HEK293 (cell line): ENCODE data around the gene MTX1.

Experiments
- PBX3 ChIP-seq: sonication (generic); formaldehyde crosslinking; IDR thresholded peaks from 2 replicates; pipeline ENCODE4 v1.8.1; 2022; ENCODE audit warnings: mild to moderate bottlenecking, moderate library complexity, missing genetic modification reagents
- PRDM1 ChIP-seq: fragments of 450-650 bp; formaldehyde crosslinking; IDR thresholded peaks from 2 replicates; pipeline ENCODE4; 2016; ENCODE audit warnings: missing biosample characterization, missing genetic modification characterization
- SP3 ChIP-seq: fragments of 450-650 bp; formaldehyde crosslinking; IDR thresholded peaks from 2 replicates; pipeline ENCODE4 v1.5.1; 2016; ENCODE audit warnings: missing biosample characterization, missing genetic modification characterization
- ZBTB17 ChIP-seq: fragments of 450-650 bp; formaldehyde crosslinking; IDR thresholded peaks from 2 replicates; pipeline ENCODE4 v1.5.1; 2016; ENCODE audit warnings: missing biosample characterization, missing genetic modification characterization
- ZBTB48 ChIP-seq: fragments of 450-650 bp; formaldehyde crosslinking; IDR thresholded peaks from 2 replicates; pipeline ENCODE4 v1.5.1; 2016; ENCODE audit warnings: missing biosample characterization, missing genetic modification characterization
- ZBTB8A ChIP-seq: fragments of 450-650 bp; formaldehyde crosslinking; IDR thresholded peaks from 2 replicates; pipeline ENCODE4 v1.5.1; 2016; ENCODE audit warnings: missing biosample characterization, missing genetic modification characterization
- ZNF112 ChIP-seq: fragments of 450-650 bp; formaldehyde crosslinking; IDR thresholded peaks from 2 replicates; pipeline ENCODE4 v1.5.0; 2017; ENCODE audit warnings: missing biosample characterization, missing genetic modification characterization
- ZNF132 ChIP-seq: fragments of 450-650 bp; formaldehyde crosslinking; IDR thresholded peaks from 2 replicates; pipeline ENCODE4 v1.5.1; 2017; ENCODE audit warnings: missing biosample characterization, missing genetic modification characterization, borderline replicate concordance
- ZNF140 ChIP-seq: fragments of 450-650 bp; formaldehyde crosslinking; IDR thresholded peaks from 2 replicates; pipeline ENCODE4 v1.5.1; 2016; ENCODE audit warnings: missing biosample characterization, missing genetic modification characterization
- ZNF155 ChIP-seq: fragments of 450-650 bp; formaldehyde crosslinking; IDR thresholded peaks from 2 replicates; pipeline ENCODE4 v1.5.1; 2016; ENCODE audit warnings: missing biosample characterization, missing genetic modification characterization
- ZNF157 ChIP-seq: fragments of 450-650 bp; formaldehyde crosslinking; IDR thresholded peaks from 2 replicates; pipeline ENCODE4 v1.5.1; 2016; ENCODE audit warnings: missing biosample characterization, missing genetic modification characterization
- ZNF175 ChIP-seq: fragments of 450-650 bp; formaldehyde crosslinking; IDR thresholded peaks from 2 replicates; pipeline ENCODE4 v1.5.1; 2016; ENCODE audit warnings: missing biosample characterization, missing genetic modification characterization
- ZNF19 ChIP-seq: fragments of 450-650 bp; formaldehyde crosslinking; IDR thresholded peaks from 2 replicates; pipeline ENCODE4; 2016; ENCODE audit warnings: missing biosample characterization, missing genetic modification characterization, low read depth
- ZNF221 ChIP-seq: fragments of 450-650 bp; formaldehyde crosslinking; IDR thresholded peaks from 2 replicates; pipeline ENCODE4 v1.5.1; 2017; ENCODE audit warnings: missing biosample characterization, missing genetic modification characterization, borderline replicate concordance
- ZNF24 ChIP-seq: fragments of 450-650 bp; formaldehyde crosslinking; IDR thresholded peaks from 2 replicates; pipeline ENCODE4 v1.5.1; 2016; ENCODE audit warnings: missing biosample characterization, missing genetic modification characterization
- ZNF335 ChIP-seq: fragments of 450-650 bp; formaldehyde crosslinking; conservative IDR thresholded peaks from 2 replicates; pipeline ENCODE4 v1.5.1; 2016; ENCODE audit warnings: missing biosample characterization, missing genetic modification characterization
- ZNF362 ChIP-seq: fragments of 450-650 bp; formaldehyde crosslinking; IDR thresholded peaks from 2 replicates; pipeline ENCODE4 v1.5.1; 2016; ENCODE audit warnings: missing biosample characterization, missing genetic modification characterization
- ZNF37A ChIP-seq: fragments of 450-650 bp; IDR thresholded peaks from 2 replicates; pipeline ENCODE4 v1.5.1; 2018; ENCODE audit warnings: missing biosample characterization, missing genetic modification characterization
- ZNF391 ChIP-seq: fragments of 450-650 bp; formaldehyde crosslinking; IDR thresholded peaks from 2 replicates; pipeline ENCODE4 v1.5.1; 2016; ENCODE audit warnings: low read depth, missing biosample characterization, missing genetic modification characterization, borderline replicate concordance
- ZNF423 ChIP-seq: fragments of 450-650 bp; formaldehyde crosslinking; IDR thresholded peaks from 2 replicates; pipeline ENCODE4 v1.5.1; 2016; ENCODE audit warnings: missing biosample characterization, missing genetic modification characterization
- ZNF433 ChIP-seq: fragments of 450-650 bp; formaldehyde crosslinking; IDR thresholded peaks from 2 replicates; pipeline ENCODE4 v1.5.1; 2016; ENCODE audit warnings: missing biosample characterization, missing genetic modification characterization, low read depth
- ZNF473 ChIP-seq: fragments of 450-650 bp; formaldehyde crosslinking; IDR thresholded peaks from 2 replicates; pipeline ENCODE4 v1.5.1; 2017; ENCODE audit warnings: missing biosample characterization, missing genetic modification characterization
- ZNF501 ChIP-seq: fragments of 450-650 bp; formaldehyde crosslinking; IDR thresholded peaks from 2 replicates; pipeline ENCODE4 v1.5.1; 2016; ENCODE audit warnings: missing biosample characterization, missing genetic modification characterization
- ZNF596 ChIP-seq: fragments of 450-650 bp; IDR thresholded peaks from 2 replicates; pipeline ENCODE4 v1.5.0; 2018; ENCODE audit warnings: missing biosample characterization, mild to moderate bottlenecking, missing genetic modification characterization, moderate library complexity
- ZNF610 ChIP-seq: fragments of 450-650 bp; formaldehyde crosslinking; IDR thresholded peaks from 2 replicates; pipeline ENCODE4 v1.5.1; 2016; ENCODE audit warnings: missing biosample characterization, missing genetic modification characterization, borderline replicate concordance
- ZNF654 ChIP-seq: fragments of 450-650 bp; formaldehyde crosslinking; IDR thresholded peaks from 2 replicates; pipeline ENCODE4 v1.5.1; 2016; ENCODE audit warnings: low read depth, missing biosample characterization, missing genetic modification characterization
- ZNF843 ChIP-seq: fragments of 450-650 bp; formaldehyde crosslinking; IDR thresholded peaks from 2 replicates; pipeline ENCODE4 v1.5.1; 2016; ENCODE audit warnings: missing biosample characterization, missing genetic modification characterization
- ZSCAN5A ChIP-seq: fragments of 450-650 bp; formaldehyde crosslinking; IDR thresholded peaks from 2 replicates; pipeline ENCODE4 v1.5.1; 2016; ENCODE audit warnings: missing biosample characterization, missing genetic modification characterization
- TF ChIP-seq, protein P1 (sequence below): fragments of 450-650 bp; formaldehyde crosslinking; conservative IDR thresholded peaks from 2 replicates; pipeline ENCODE4 v1.5.1; 2016; ENCODE audit warnings: low read depth, missing biosample characterization, missing genetic modification characterization
- TF ChIP-seq, protein P2 (sequence below): fragments of 450-650 bp; formaldehyde crosslinking; IDR thresholded peaks from 2 replicates; pipeline ENCODE4 v1.5.1; 2016; ENCODE audit warnings: missing biosample characterization, missing genetic modification characterization, low read depth

Gene MTX1

DNA sequence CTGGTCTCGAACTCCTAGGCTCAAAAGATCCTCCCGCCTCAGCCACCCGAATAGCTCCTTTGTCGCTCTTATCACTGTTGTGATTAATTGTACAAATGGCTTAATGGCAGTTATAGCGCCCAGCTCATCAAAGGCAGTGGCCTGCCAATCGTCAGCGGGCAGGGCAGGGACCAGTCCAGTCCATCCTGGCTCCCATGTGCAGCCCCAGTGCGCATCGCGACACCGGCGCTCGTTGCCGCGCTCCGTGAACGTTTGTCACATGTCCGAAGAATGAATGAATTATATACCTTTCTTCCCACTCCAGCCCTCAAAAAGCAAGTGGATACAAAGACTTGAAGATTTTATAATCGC lies 18.4 kb downstream of the MTX1 start (continued):
- TF ChIP-seq, protein P1, sequence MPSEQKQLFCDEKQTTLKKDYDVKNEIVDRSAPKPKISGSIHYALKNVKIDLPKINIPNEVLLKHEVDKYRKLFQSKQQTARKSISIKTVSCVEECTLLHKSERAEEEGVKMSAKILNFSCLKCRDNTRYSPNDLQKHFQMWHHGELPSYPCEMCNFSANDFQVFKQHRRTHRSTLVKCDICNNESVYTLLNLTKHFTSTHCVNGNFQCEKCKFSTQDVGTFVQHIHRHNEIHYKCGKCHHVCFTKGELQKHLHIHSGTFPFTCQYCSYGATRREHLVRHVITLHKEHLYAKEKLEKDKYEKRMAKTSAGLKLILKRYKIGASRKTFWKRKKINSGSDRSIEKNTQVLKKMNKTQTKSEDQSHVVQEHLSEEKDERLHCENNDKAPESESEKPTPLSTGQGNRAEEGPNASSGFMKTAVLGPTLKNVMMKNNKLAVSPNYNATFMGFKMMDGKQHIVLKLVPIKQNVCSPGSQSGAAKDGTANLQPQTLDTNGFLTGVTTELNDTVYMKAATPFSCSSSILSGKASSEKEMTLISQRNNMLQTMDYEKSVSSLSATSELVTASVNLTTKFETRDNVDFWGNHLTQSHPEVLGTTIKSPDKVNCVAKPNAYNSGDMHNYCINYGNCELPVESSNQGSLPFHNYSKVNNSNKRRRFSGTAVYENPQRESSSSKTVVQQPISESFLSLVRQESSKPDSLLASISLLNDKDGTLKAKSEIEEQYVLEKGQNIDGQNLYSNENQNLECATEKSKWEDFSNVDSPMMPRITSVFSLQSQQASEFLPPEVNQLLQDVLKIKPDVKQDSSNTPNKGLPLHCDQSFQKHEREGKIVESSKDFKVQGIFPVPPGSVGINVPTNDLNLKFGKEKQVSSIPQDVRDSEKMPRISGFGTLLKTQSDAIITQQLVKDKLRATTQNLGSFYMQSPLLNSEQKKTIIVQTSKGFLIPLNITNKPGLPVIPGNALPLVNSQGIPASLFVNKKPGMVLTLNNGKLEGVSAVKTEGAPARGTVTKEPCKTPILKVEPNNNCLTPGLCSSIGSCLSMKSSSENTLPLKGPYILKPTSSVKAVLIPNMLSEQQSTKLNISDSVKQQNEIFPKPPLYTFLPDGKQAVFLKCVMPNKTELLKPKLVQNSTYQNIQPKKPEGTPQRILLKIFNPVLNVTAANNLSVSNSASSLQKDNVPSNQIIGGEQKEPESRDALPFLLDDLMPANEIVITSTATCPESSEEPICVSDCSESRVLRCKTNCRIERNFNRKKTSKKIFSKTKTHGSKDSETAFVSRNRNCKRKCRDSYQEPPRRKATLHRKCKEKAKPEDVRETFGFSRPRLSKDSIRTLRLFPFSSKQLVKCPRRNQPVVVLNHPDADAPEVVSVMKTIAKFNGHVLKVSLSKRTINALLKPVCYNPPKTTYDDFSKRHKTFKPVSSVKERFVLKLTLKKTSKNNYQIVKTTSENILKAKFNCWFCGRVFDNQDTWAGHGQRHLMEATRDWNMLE (tag by site-specific recombination) = no peak
- TF ChIP-seq ZNF391 (tag by site-specific recombination) (peak; percentile 40; the same call in 1 of the 2 replicates), ZNF155 (tag by site-specific recombination) (no peak), PBX3 (CRISPR knock-in tag) (no peak), ZNF335 (tag by site-specific recombination) (peak; percentile 63), ZNF157 (tag by site-specific recombination) (no peak), ZNF433 (tag by site-specific recombination) (no peak), ZNF501 (peak; percentile 26; the same call in 1 of the 2 replicates), ZNF362 (tag by site-specific recombination) (no peak), PRDM1 (tag by site-specific recombination) (no peak), ZNF175 (tag by site-specific recombination) (no peak), ZNF112 (tag by site-specific recombination) (no peak), ZBTB8A (tag by site-specific recombination) (no peak), ZNF140 (tag by site-specific recombination) (no peak), ZNF132 (tag by site-specific recombination) (no peak), ZNF473 (tag by site-specific recombination) (no peak), ZNF596 (tag by site-specific recombination) (0 out of 2 replicates have a peak, but pooled peaks have one; percentile 53), ZNF24 (tag by site-specific recombination) (peak; percentile 99), ZNF221 (no peak), ZSCAN5A (no peak), ZBTB17 (tag by site-specific recombination) (peak; percentile 86), ZNF610 (tag by site-specific recombination) (no peak), ZNF37A (tag by site-specific recombination) (no peak), ZNF19 (tag by site-specific recombination) (no peak), SP3 (tag by site-specific recombination) (no peak), ZNF423 (no peak; the same call in 1 of the 2 replicates), ZBTB48 (tag by site-specific recombination) (peak; percentile 62; the same call in 1 of the 2 replicates), ZNF654 (tag by site-specific recombination) (no peak), ZNF843 (tag by site-specific recombination) (0 out of 2 replicates have a peak, but pooled peaks have one; percentile 32)
- TF ChIP-seq, protein P2, sequence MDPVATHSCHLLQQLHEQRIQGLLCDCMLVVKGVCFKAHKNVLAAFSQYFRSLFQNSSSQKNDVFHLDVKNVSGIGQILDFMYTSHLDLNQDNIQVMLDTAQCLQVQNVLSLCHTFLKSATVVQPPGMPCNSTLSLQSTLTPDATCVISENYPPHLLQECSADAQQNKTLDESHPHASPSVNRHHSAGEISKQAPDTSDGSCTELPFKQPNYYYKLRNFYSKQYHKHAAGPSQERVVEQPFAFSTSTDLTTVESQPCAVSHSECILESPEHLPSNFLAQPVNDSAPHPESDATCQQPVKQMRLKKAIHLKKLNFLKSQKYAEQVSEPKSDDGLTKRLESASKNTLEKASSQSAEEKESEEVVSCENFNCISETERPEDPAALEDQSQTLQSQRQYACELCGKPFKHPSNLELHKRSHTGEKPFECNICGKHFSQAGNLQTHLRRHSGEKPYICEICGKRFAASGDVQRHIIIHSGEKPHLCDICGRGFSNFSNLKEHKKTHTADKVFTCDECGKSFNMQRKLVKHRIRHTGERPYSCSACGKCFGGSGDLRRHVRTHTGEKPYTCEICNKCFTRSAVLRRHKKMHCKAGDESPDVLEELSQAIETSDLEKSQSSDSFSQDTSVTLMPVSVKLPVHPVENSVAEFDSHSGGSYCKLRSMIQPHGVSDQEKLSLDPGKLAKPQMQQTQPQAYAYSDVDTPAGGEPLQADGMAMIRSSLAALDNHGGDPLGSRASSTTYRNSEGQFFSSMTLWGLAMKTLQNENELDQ (tag by site-specific recombination) = no peak
